ENCODE data around the gene RARA.

RARA gene

GRCh38 chr17:40309031-40309948 lies at the start of gene RARA:
Gene RARA (plus strand): TSS chr17:40309180. CDS start chr17:40331219, 22,039 bp downstream.
- peak; percentile 92 for DNase-seq (ENCODE audit: low spot score)

DNA sequence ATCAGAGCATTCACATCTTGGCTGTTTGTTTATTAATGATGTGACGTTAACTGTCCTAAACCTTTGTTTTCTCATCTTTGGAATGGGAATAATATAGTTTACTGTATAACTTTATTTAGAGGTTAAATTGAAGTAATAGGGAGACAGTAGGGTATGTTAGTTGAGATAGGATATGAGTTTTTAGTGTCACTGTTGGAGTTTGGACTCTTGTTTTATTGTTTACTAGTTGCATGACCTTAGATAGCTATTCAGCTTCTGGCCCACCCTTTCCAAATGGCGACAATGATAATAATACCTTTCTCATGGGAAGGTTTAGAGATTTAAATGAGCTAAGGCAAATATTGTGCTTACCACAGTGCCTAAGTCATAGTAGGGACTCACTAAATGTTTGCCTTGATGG lies 49.5 kb upstream of the RARA start:
- DNase-seq (ENCODE audit: low spot score) = no peak

DNA sequence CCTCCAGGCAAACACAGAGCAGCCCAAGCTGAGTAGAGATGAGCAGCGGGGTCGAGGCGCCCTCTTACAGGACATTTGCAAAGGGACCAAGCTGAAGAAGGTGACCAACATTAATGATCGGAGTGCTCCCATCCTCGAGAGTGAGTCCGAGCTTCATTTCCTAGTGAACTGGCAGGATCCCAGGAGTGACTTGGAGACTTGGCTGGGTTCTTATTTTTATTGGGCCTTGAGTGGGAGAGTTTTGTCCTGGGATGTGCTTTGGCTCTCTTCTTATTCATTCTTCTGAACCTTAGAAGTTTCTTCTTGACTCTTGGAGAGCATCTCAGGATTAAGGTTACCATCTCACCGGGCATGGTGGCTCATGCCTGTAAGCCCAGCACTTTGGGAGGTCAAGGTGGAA lies 48.5 kb upstream of the RARA start:
- no peak for DNase-seq (ENCODE audit: low spot score)

DNA sequence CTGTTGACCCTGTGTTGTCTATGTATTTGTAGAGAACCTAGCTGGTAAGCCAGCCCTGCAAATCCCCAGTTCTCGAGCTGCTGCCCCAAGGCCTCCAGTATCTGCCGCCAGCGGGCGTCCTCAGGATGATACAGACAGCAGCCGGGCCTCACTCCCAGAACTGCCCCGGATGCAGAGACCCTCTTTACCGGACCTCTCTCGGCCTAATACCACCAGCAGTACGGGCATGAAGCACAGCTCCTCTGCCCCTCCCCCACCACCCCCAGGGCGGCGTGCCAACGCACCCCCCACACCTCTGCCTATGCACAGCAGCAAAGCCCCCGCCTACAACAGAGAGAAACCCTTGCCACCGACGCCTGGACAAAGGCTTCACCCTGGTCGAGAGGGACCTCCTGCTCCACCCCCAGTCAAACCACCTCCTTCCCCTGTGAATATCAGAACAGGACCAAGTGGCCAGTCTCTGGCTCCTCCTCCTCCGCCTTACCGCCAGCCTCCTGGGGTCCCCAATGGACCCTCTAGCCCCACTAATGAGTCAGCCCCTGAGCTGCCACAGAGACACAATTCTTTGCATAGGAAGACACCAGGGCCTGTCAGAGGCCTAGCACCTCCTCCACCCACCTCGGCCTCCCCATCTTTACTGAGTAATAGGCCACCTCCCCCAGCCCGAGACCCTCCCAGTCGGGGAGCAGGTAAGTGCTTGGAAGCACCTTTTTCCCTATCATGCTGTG lies 44.4 kb upstream of the RARA start:
- no peak for DNase-seq (ENCODE audit: low spot score)

DNA sequence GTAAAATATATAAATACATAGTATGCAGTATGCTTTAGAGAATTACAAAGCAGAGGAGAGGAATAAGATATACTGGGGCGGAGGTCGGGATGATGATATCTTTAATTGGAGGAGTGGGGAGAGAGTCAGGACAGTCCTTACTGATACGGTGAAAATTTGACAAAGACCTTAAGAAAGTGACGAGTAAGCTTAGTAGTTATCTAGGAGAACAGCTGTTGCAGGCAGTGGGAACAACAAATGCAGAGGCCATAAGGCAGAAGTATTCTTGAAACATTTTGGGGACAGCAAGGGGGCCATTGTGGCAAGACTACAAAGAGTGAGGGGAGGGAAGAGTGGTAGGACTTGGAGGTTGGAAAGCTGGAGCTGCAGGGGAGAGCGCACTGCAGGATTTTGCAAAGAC lies 43.6 kb upstream of the RARA start:
- no peak for DNase-seq (ENCODE audit: low spot score)

DNA sequence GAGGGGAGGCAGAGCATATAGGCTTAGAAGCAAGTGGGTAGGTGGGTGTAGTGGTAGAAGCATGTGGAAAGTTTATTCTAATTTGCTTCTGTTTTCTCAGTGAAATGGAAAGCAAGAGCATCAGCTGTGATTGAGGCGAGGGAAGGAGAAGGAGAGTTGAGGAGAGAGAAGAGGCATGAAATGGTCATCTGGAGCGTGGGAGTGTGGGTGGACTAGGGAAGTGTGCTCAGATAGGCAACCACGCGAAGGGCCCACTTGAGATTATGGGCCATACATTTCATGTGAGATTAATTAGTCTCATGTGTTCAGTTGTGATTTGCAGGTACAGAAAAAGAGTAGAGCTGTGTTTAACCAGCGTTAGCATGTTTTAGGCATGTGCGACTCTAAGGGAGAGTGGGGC lies 42.1 kb upstream of the RARA start:
- DNase-seq (ENCODE audit: low spot score) = no peak

GRCh38 chr17:40268141-40268712 lies 40.8 kb upstream of the RARA start:
- no peak for DNase-seq (ENCODE audit: low spot score)

- no peak for DNase-seq (ENCODE audit: low spot score)
These were observed 30.6 kb upstream of the RARA start for GRCh38 chr17:40278414-40278813.

DNA sequence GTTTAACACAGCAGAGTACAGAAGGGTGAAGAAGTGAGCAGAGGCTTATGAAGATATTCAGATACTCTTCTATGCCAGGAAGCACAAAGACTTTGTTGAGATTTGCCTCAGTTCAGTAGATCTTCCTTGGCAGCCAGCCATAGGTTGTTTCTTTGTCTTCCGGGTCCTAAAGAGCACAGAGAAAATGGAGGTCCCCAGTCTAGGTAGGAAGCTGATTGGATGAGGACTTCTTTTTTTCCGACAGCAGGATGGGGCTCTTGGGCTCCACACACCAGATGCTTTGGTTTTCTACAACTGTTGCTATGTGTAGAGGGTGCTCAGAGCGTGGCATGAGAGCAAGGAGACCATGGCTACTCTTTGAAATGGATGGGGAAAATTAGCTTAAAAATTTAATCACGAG lies 29.6 kb upstream of the RARA start:
- no peak for DNase-seq (ENCODE audit: low spot score)

DNA sequence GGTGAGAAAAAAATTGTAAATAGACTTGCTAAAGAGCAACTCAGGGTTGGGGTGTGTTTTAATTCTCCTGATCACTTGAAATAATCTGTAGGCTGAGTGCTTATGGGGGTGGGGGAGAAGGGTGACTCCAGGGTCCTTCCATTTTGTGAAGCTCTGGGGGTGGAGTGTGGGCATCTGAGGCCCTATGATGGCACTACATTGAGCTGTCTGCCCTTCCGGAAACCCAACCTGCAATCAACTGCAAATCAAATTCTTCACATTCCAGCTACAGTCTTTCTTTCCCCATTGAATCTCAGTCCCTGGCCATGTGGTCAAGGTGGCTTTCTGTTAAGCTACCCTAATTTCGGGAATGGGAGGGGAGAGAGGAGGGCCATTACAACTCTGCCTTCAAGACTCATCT lies 27.3 kb upstream of the RARA start:
- DNase-seq (ENCODE audit: low spot score) = no peak

DNA sequence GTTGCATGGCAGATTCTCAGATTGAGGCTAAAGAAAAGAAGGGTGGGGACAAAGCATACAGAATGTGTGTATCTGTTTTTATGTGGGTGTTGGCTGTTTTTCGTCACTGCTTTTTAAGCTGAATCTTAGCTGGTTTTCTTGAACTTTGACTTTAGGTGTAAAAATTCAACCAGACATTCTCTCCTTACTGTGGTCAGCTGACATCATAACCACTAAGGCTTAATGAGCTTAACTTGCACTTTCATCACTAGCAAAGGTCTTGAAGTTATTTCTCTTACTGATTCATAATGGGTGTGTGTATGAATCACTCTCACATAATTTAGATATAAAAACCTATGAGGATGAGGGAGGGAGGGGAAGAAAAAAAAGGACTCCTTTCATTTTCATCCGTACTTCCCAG lies 25.3 kb upstream of the RARA start:
- DNase-seq (ENCODE audit: low spot score) = no peak

- no peak for DNase-seq (ENCODE audit: low spot score)
These were observed 24.8 kb upstream of the RARA start for GRCh38 chr17:40284085-40284713.

GRCh38 chr17:40286473-40286872 lies 22.5 kb upstream of the RARA start:
- DNase-seq (ENCODE audit: low spot score) = no peak

GRCh38 chr17:40287159-40287493 lies 21.9 kb upstream of the RARA start:
- no peak for DNase-seq (ENCODE audit: low spot score)

- peak; percentile 100 for DNase-seq (ENCODE audit: low spot score)
These were observed 21.2 kb upstream of the RARA start, which contains the start of gene CDC6 for GRCh38 chr17:40287494-40288369. Gene CDC6 (plus strand): TSS chr17:40287879. CDS start chr17:40289421, 1,542 bp downstream.

DNA sequence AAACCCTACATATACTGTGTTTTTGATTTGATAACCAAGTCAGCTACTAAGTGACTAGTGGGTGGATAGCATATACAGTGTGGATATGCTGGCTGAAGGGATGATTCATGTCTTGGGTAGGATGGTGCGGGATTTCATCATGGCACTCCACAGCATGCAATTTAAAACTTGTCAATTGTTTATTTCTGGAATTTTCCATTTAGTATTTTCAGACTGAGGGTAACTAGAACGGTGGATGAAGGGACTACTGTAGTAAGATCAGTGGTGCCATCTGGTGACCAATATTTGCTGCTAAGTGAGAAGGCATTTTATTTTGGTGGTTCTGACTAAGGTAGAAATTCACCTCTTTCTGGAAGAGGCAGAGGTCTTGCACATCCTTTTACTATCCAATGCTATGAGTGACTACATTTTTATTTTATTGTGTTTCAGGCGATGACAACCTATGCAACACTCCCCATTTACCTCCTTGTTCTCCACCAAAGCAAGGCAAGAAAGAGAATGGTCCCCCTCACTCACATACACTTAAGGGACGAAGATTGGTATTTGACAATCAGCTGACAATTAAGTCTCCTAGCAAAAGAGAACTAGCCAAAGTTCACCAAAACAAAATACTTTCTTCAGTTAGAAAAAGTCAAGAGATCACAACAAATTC lies 18.2 kb upstream of the RARA start:
- peak; percentile 74 for DNase-seq (ENCODE audit: low spot score)

- no peak for DNase-seq (ENCODE audit: low spot score)
These were observed 17.7 kb upstream of the RARA start for GRCh38 chr17:40291281-40291664.

- no peak for DNase-seq (ENCODE audit: low spot score)
These were observed 15.6 kb upstream of the RARA start for GRCh38 chr17:40293363-40293762.

- DNase-seq (ENCODE audit: low spot score) = no peak
These were observed 13.2 kb upstream of the RARA start for GRCh38 chr17:40295488-40296436.

- DNase-seq (ENCODE audit: low spot score) = no peak
These were observed 11.5 kb upstream of the RARA start for GRCh38 chr17:40297511-40297910.
